ENCODE data around the gene FRMD5. TPM values are rescaled to one million over a fixed set of nuclear protein-coding genes. Genes with fewer than 3 reads are reported as not detected.

Gene FRMD5
- total RNA-seq, 1 experiment from 2014 or later, result 27.2 TPM

DNA sequence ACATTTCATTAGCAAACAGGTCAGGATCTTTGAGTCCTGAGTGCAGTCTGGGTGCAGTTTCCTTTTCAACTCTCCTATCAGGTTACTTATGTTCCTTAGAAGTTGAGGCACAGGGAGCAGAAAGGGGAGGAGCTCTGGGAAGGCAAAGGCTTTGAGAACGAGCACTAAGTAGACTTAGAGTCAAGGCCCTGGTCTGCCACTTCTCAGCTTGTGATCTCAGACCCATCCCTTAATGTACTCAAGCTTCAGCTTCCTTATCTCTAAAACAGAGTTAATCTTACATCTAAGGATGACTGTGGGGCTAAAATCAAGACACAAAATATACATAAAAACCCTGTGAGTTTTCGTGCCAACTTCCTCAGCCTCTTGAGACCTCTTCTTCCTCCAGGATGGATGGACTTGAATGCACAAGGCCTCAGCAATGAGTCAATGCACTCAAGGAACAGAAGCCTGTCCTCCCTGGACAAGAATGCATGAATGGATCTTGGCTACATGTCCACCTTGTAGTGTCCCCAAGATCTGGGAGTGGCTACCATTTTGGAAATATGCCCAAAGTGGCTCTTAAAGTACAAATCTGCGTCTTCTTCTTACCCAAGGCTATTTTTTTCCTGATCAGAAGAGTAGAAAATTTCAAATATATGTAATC, 263.2 kb downstream of the FRMD5 start:
- DNase-seq (ENCODE audit: low read depth, low spot score) (no peak), ATAC-seq (no peak)
- Histone ChIP-seq H3K27ac (ENCODE audit: low read depth, low read length) (no peak overlapping the region), H3K4me3 (replicated peaks in 1 of 2; ENCODE audit: low read depth in 1 of 2, low read length in 2 of 2) (no peak overlapping the region), H2AFZ (ENCODE audit: low read depth, low read length, poor library complexity, severe bottlenecking) (no peak overlapping the region), H3K4me1 (ENCODE audit: control insufficient read depth in 1 of 2, insufficient read depth in 2 of 2, low read length in 2 of 2) (peaks cover 8 to 36% of the 10 kb centered on the region in 2 experiments), H3K9ac (ENCODE audit: low read length) (no peak overlapping the region), H3K36me3 (ENCODE audit: control insufficient read depth in 1 of 2, insufficient read depth in 2 of 2, low read length in 2 of 2) (no peaks in the 10 kb centered on the region), H3K9me3 (ENCODE audit: control insufficient read depth in 1 of 2, insufficient read depth in 1 of 2, low read depth in 1 of 2, low read length in 2 of 2) (no peaks in the 10 kb centered on the region), H3K4me2 (ENCODE audit: low read length) (no peak overlapping the region), H4K20me1 (ENCODE audit: insufficient read depth) (no peaks in the 10 kb centered on the region; the same call in none of the 2 replicates), H3K27me3 (ENCODE audit: insufficient read depth, low read length) (no peaks in the 10 kb centered on the region), H3K9me2 (ENCODE audit: insufficient read depth) (no peaks in the 10 kb centered on the region), H3K79me2 (ENCODE audit: insufficient read depth, low read length) (peaks cover 32% of the 10 kb centered on the region)
- CTCF ChIA-PET, result no interaction called here
- RAD21 ChIA-PET (ENCODE audit: low non-redundant PET in 1 of 2, low total read pairs in 2 of 2, uncharacterized antibody in 2 of 2, unreplicated experiment in 2 of 2), result no interaction called here
- no TSS peak for BruUV-seq (replicated peaks)
- intact Hi-C loops (cut with micrococcal nuclease), result no loop called here
- TF ChIP-seq EZH2phosphoT487 (IDR thresholded peaks at IDR 0.05; ENCODE audit: borderline replicate concordance), result no peak
- POLR2A ChIA-PET, result no interaction called here

DNA sequence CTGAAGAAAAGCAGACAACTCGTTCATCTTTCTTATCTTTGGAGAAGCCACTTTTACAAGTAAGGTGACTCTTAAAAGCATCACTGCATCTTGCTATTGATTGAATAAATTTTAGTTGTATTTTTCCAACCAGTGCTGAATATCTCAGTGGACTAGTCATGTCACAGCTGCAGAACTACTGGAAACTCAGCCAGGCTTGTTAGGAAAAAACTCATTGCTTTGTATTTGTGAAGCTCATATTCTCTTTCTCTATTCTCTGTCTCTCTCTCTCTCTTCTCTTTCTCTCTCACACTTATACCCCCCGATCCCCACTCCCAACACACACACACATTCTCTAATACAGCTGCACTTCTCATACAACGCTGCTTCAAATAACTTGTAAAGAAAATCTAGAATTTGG, 264.0 kb downstream of the FRMD5 start:
- ChIA-PET RAD21 (ENCODE audit: low non-redundant PET in 1 of 2, low total read pairs in 2 of 2, uncharacterized antibody in 2 of 2, unreplicated experiment in 2 of 2) (no interaction called here), CTCF (interaction anchor here (3.2 kb wide), 1 partner anchor 8 kb away, joined by 15 read pairs; no protein-coding TSS in a partner anchor), POLR2A (no interaction called here)
- Histone ChIP-seq H3K9me3 (ENCODE audit: control insufficient read depth in 1 of 2, insufficient read depth in 1 of 2, low read depth in 1 of 2, low read length in 2 of 2) (no peaks in the 10 kb centered on the region), H3K27me3 (ENCODE audit: insufficient read depth, low read length) (no peaks in the 10 kb centered on the region), H3K27ac (ENCODE audit: low read depth, low read length) (no peak overlapping the region), H3K4me2 (ENCODE audit: low read length) (no peak overlapping the region), H4K20me1 (ENCODE audit: insufficient read depth) (no peaks in the 10 kb centered on the region; the same call in none of the 2 replicates), H3K4me1 (ENCODE audit: control insufficient read depth in 1 of 2, insufficient read depth in 2 of 2, low read length in 2 of 2) (peaks cover 8 to 36% of the 10 kb centered on the region in 2 experiments), H3K9me2 (ENCODE audit: insufficient read depth) (no peaks in the 10 kb centered on the region), H3K4me3 (replicated peaks in 1 of 2; ENCODE audit: low read depth in 1 of 2, low read length in 2 of 2) (no peak overlapping the region), H3K79me2 (ENCODE audit: insufficient read depth, low read length) (peaks cover 25% of the 10 kb centered on the region; the same call in 1 of the 2 replicates), H3K9ac (ENCODE audit: low read length) (no peak overlapping the region), H2AFZ (ENCODE audit: low read depth, low read length, poor library complexity, severe bottlenecking) (no peak overlapping the region), H3K36me3 (ENCODE audit: control insufficient read depth in 1 of 2, insufficient read depth in 2 of 2, low read length in 2 of 2) (no peaks in the 10 kb centered on the region)
- DNase-seq (ENCODE audit: low read depth, low spot score), result no peak
- TF ChIP-seq TCF7L2 (IDR thresholded peaks at IDR 0.05; ENCODE audit: borderline replicate concordance, extremely low read depth, insufficient read depth, insufficient read length) (no peak), POLR2A (IDR thresholded peaks at IDR 0.05; ENCODE audit: borderline replicate concordance, extremely low read depth, insufficient read depth, insufficient read length) (no peak), ELF1 (IDR thresholded peaks at IDR 0.05; ENCODE audit: borderline replicate concordance, low read depth) (no peak), EZH2 (IDR thresholded peaks at IDR 0.05) (no peak), CEBPB (IDR thresholded peaks at IDR 0.05; ENCODE audit: low read depth) (no peak), ZFX (IDR thresholded peaks at IDR 0.05) (no peak), EGR1 (IDR thresholded peaks at IDR 0.05; ENCODE audit: low read depth) (no peak), POLR2AphosphoS5 (IDR thresholded peaks at IDR 0.05; ENCODE audit: low read depth, low read length) (no peak), JUND (IDR thresholded peaks at IDR 0.05) (no peak), ZNF274 (IDR thresholded peaks at IDR 0.05; ENCODE audit: low read depth, low read length) (no peak)
- TF ChIP-seq, protein P1, sequence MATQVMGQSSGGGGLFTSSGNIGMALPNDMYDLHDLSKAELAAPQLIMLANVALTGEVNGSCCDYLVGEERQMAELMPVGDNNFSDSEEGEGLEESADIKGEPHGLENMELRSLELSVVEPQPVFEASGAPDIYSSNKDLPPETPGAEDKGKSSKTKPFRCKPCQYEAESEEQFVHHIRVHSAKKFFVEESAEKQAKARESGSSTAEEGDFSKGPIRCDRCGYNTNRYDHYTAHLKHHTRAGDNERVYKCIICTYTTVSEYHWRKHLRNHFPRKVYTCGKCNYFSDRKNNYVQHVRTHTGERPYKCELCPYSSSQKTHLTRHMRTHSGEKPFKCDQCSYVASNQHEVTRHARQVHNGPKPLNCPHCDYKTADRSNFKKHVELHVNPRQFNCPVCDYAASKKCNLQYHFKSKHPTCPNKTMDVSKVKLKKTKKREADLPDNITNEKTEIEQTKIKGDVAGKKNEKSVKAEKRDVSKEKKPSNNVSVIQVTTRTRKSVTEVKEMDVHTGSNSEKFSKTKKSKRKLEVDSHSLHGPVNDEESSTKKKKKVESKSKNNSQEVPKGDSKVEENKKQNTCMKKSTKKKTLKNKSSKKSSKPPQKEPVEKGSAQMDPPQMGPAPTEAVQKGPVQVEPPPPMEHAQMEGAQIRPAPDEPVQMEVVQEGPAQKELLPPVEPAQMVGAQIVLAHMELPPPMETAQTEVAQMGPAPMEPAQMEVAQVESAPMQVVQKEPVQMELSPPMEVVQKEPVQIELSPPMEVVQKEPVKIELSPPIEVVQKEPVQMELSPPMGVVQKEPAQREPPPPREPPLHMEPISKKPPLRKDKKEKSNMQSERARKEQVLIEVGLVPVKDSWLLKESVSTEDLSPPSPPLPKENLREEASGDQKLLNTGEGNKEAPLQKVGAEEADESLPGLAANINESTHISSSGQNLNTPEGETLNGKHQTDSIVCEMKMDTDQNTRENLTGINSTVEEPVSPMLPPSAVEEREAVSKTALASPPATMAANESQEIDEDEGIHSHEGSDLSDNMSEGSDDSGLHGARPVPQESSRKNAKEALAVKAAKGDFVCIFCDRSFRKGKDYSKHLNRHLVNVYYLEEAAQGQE (IDR thresholded peaks at IDR 0.05; ENCODE audit: low read depth), result no peak
- ATAC-seq, result no peak
- no TSS peak for BruUV-seq (replicated peaks)
- intact Hi-C loops (cut with micrococcal nuclease), result no loop called here
